KG1 (cell line): ENCODE measurements around the gene MBD6.

Experiments used
- DNase-seq: peaks from one replicate; lab custom pipeline; 2025; lab: John Stamatoyannopoulos, UW

Gene MBD6, protein sequence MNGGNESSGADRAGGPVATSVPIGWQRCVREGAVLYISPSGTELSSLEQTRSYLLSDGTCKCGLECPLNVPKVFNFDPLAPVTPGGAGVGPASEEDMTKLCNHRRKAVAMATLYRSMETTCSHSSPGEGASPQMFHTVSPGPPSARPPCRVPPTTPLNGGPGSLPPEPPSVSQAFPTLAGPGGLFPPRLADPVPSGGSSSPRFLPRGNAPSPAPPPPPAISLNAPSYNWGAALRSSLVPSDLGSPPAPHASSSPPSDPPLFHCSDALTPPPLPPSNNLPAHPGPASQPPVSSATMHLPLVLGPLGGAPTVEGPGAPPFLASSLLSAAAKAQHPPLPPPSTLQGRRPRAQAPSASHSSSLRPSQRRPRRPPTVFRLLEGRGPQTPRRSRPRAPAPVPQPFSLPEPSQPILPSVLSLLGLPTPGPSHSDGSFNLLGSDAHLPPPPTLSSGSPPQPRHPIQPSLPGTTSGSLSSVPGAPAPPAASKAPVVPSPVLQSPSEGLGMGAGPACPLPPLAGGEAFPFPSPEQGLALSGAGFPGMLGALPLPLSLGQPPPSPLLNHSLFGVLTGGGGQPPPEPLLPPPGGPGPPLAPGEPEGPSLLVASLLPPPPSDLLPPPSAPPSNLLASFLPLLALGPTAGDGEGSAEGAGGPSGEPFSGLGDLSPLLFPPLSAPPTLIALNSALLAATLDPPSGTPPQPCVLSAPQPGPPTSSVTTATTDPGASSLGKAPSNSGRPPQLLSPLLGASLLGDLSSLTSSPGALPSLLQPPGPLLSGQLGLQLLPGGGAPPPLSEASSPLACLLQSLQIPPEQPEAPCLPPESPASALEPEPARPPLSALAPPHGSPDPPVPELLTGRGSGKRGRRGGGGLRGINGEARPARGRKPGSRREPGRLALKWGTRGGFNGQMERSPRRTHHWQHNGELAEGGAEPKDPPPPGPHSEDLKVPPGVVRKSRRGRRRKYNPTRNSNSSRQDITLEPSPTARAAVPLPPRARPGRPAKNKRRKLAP

DNA sequence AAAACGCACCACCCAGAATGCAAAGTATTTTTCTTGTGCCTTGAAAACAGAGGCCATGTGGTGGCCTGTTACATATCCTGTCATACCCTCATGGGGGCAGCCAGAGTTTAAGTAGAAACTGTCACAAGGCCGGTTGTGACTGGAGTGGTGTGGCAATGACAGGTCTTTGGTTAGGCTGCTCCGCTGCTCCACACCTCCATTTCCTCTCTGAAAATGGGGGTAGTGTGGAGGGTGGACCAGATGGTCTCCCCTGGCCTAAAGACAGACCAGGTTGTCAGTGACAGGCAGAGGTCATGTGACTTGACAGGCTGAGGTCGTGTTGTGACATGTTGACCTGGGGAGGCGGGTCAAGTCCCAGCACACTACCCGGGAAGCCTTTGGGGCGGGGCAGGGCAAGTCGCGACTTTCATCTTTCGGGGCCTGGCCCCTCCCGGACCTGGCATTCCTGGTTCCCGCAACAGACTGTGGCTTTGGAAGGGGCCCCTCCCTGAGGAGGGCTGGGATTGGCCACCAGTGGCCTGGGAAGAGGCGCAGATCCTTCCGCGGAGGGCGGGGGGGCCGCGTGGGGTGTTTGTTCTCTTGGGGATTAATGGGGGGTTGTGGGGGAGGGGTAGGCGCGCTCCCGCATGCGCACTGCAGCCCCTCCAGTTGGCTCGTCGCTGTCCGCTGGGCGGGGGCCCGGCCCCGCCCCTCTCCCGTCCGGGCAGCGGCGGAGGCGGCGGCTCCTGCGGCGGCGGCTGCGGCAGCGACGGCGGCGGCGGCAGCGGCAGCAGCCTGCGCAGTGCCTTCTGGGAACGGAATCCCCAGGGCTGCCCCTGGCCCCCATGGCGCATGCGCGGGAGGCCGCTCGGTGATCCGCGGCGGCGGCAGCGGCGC, at the start of gene MBD6:
TSS of gene MBD6 (plus strand) at position 814 of the 876 bp plus-strand sequence. CDS start 1,480 bp downstream, outside the sequence.
- peak; percentile 33 for DNase-seq

DNA sequence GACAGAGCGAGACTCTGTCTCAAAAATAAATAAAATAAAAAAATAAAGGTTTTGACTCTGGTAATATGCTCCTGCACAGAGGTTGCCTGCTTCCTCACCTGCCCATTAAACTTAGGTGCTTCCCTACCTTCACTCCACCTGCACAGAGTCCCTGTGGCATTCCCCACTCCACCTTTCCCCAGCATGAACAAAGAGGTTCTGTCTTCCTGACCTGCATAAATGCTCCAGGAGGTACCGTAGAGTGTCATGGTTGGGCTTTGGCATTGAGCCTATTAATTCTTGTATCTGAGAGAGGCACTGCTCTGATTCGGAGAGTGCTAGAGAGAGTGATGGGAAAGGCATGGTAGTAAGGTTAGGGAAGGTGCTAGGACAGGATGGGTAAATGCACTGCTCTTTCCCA, 49.2 kb upstream of the MBD6 start:
- DNase-seq = no peak

DNA sequence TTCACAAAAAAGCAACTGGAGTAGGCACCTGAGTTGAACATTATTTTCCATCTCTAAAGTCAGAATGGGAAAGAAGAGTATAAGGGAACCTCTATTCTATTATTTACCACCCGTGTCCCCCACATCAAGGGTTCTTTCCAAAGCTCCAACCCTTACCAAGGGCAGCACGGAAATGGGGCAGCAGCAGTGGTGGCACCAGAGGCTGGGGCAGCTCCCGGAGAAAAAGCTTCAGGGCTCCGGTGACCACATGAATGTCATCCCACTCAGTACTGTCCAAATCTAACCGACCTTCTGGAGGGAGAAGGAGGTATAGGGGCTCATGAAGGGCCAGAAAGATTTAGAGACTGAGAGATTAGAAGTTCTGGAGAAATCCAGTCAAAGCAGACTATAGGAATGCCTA, 48.7 kb upstream of the MBD6 start:
- DNase-seq = no peak

DNA sequence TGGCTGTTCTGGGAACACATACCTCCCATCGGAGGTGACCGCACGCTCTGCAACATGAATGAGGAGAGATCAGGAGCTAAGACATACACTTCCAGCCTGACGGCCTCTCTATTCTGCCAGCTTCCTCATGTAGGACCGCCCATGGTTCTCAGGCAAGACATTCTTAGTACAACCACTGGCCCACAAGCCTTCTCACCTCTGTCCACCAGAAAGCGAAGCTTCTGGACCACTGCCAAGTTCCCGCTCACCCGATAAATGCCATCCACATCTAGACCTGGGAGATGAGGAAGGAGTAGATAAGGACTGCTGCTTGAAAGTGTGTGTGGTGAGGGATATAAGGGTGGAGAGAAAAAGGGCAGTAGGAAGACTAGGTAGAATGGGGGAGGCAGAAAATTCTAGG, 48.2 kb upstream of the MBD6 start:
- DNase-seq = no peak

DNA sequence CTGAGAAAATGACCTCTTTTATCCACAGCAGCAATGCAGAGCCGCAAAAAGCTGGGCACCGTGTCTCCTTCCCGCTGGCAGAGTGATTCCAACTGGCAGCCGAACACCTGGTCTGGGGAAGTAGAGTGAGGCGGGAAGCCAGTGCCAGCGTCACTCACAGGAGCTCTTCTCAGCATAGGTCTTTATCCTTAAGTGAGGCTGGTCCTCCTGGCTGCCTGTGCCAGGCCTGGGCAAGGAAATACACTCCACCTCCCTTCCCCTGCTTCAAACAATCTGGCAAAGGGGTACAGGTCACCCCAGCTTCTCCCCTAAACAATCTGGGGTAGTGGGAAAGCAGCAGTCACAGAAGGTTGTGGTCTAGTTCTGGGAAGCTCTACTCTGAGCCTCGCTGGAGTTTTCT, 47.8 kb upstream of the MBD6 start:
- DNase-seq = no peak

DNA sequence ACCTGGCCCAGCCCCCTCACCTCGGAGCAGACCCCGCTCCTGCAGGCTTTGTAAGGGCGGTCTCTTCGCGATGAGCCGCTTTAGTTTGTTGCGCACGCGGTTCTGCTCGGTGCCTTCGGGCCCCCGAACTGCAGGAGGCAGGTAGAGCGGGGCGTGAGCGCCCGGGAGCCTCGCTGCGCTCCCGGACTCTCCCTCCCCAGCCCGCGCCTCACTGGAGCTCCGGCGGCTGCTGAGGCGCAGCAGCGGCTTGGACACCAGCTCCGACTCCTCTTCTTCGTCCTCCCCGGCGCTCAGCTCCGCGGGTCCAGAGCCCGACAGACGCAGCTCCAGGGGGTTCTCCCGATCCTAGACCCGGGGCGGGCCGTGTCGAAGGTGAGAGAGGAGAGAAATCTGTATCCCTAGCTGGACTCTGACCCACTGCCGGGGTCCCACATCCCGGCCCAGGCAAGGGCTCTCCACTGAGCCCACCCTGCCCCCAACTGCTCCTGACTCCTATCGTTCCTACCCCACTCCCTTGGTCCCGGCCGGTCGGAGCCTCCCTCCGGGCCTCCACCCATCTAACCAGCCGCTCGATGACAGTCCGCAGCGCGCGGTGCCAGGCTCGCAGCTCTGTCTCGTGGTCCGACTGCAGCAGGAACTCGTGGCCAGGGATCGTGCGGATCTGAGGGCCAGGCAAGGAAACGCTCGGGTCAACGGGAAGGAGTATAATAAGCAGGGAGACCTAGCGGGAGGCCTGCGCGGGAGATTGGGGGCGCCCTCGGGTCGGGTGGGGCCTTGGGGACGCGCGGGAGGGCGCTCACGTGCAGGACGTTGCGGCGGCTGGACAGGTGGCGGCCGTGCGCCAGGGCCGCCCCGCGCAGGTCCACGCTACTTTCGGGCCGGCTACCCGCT, 47.1 kb upstream of the MBD6 start:
- DNase-seq = no peak

DNA sequence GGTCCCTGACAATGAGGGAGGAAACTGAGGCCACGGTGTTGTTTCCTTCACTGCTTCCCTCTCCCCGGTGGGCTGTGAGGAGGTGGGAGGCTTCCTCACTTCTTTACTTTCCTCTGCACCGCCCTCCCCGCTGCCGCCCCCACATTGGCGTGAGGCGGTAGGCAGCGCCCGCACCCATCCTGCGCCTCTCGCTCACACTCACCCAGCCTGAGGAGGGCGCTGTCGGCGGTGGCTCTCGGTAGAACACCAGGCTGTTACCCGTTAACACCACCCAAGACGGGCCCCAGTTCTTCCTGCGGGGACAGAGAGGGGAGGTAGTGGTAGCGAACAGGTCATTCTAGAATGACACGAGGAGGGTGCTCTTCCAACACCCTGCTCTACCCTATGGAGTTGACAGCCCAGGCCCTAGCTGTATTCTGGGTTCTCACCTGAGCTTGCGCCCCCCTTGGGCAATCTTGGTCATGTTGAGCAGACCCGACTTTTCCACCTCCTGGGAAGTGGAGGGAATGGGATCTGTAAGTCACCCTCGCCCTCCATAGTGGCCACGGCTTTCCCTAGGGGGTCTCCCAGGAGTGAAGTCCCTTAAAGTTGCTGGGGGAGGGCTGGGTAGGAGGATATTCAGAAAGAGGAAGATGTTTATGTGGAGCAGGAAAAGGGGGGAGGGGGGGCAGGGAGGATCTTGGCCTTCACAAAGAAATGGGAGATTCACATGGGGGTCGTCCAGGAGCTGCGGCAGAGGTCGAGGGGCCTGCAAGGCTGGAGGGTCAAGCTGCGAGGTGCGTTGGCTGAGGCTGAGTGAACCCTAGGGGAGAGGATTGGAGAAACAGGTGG, 46.2 kb upstream of the MBD6 start:
- DNase-seq = peak; percentile 51

DNA sequence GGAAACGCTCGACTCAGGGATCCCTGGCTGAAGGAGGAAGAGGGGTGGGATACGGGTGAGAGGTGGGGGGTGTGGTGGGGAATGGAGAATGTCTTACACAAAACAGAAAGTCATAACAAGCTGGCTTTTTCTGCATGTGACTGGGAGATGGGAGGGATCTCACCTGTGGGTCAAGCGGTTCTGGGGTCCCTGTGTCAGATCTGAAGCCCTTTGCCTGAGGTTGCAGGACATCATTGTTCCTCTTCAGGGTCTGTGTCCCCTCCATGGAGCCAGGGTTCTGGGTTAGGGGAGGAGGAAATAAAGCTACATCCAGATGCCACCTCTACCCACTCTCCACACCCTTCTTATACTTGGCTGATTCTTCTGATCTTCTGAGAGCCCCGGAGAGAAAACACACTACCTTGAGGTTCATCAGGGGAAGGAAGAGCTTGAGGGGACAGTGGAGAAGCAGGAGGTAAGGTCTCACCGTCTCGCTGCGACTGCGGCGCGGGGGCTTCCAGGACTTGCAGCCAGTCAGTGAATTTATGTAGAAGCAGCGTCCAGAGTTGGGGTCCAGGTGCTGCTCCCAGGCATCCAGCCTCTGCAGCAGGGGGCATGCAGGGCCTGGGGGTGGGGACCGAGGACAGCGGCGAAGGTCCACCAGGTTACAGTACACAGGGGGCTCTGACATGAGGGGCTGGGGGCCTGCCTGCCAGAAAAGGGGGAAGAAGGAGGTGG, 45.5 kb upstream of the MBD6 start:
- no peak for DNase-seq

DNA sequence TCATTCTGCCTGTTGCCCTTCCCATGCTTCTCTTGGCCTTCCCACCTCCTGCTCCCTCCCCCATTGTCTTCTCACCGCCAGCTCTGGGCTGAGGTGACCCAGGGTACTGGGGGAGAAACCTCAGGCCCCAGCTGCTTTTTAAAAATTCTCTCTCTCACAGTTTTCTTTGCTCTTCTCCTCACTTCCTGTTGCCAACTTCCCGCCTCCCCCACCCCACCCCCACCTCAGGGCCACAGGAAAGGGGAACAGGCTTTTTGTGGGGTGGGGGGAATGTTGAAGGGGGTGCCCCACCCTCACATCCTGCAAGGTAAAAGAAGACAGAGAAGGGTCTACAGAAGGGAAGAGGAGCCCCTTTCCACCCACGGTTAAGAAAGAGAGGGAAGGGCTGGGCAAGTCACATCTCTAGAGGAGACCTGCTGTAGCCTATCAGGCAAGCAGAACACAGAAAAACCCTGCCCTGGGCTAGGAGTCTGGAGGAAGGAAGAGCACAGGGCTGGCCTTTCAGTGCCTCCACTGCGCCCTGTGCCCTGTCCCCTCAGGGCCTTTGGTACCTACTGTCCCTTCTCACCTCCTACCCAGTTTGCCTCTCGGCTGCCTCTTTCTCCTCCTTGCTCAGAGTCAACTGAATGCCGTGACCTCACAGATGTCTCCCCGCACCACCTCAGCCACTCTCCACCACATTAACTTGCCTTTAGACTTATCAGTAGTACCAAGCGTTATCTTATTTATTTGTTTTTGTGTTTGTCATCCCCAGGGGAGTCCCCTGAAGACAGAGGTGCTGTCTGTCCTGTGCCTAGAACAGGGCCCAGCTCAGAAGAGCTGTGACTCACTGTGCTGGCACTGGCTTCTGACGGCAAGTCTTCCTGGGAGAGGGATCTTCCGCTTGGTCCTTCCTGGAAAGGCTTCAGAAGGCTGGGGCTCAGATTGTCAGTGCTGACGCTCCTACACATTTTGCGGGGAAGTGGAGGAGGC, 44.6 kb upstream of the MBD6 start:
- DNase-seq = no peak

DNA sequence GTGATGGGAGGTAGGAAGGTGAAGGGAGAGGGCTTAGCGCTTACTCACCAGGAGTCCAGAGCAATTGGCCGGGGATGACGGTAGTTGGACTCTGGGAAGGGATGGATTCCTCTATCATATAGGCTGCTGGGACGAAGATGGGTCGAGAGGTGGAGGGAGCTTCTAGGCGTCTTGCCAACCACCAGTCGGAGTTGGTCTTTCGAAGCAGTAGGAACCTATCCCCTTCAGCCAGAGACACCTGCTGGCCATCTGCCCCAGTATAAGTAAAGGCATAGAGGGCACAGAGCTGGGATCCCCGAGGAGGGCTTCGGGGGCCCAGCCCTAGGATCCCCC, 43.6 kb upstream of the MBD6 start:
- no peak for DNase-seq

DNA sequence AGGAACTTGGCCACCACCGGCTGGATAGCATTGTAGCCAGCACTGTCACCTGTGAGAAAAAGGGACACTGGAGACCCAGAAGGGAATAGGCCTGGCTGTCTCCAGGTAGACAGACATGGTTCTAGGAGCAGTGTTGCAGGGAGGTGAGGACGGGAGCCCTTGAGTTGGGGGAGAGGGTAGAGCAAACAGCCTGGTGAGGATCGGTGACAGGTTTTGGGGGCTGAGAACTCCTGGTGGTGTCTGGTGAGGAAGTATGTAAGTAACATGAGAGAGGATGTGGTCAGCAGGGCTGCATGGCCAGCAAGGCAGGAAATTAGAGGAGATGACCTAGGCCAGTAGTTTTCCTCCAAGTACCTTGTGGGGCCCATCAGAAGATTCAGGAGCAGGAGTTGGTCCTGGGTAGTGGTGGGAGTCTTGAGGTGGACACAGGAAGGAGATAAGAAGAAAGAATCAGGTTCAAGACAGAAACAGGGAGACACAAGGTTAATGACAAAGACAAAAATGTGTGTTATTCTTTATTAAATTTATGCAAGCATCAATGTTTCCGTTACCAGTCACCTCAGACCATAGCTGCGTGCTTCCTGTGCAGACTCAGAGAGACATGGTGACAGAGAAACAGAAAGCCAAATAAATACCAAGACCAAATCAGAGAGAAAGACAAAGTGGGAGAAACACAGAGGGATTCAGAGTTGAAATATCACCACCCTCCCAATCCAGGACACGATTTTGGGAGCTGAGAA, 43.1 kb upstream of the MBD6 start, which contains the start of gene ARHGAP9:
TSS of gene ARHGAP9 (minus strand) at position 491 of the 740 bp plus-strand sequence. CDS start at position 31, 460 bp downstream.
- no peak for DNase-seq

DNA sequence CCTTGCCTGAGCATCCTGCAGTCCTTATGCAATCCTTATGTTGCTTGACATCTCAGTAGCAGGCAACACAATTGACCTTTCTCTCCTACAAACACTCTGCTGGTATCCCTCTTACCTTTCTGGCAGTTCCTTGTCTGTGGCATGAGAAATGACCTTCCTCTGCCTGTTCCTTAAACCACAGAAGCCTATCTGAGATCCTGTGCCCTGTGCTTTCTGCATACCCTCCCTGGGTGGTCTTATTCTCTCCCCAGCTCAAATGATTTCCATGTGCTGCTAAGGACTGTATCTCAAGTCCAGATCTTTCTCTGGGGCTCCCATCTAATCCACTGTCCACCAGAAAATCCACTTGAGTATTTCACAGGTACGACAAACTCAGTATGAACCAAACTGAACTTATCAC, 41.0 kb upstream of the MBD6 start:
- no peak for DNase-seq

DNA sequence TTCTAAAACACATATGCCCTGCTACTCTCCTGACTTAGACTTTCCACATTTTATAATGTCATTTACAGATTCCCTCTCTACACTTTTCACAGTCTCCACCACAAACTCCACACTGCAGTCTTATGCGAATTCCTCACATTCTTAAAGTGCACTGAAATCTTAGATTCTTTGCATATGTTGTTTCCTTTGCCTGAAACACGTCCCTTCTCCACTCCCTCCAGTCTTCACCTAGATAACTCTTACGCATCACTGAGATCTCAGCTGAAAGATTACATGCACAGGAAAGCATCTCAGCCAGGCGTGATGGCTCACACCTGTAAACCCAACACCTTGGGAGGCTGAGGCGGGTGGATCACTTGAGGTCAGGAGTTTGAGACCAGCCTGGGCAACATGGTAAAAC, 39.2 kb upstream of the MBD6 start:
- DNase-seq = no peak

DNA sequence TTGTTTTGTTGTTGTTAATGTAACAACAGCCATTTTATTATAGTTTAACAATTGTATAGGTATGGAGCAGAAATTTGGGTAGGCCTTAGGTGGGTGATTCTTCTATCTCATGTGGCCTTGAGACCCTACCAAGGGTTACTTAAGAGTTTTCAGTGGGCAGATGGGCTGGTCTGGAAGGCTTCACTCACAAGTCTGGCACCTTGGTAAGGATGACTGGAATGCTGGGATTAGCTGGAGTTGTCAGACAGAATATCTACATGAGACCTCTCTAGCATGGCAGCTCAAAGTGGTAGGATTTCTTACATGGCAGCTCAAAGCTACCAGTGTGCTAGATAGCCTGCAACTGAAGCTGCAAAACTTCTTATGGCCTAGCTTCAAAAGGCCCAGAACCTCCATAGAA, 36.9 kb upstream of the MBD6 start:
- DNase-seq = no peak

DNA sequence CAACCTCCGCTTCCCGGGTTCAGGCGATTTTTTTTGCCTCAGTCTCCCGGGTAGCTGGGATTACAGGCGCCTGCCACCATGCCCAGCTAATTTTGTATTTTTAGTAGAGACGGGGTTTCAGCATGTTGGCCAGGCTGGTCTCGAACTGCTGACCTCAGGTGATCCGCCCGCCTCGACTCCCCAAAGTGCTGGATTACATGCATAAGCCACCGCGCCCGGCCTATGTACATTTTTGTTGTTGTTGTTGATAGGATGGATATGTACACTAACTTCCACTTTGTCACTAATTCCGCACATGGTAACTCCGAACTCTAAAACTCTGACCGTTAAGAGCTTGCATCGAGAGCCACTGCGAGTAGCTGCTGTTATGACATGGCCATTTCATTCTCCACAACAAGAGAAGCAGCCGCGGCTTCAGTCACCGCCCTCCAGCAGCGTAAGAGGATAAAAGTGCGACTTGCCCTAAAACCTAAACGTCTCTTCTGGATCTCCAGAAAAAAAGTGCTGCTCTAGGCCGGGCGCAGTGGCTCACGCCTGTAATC, 35.5 kb upstream of the MBD6 start:
- no peak for DNase-seq

DNA sequence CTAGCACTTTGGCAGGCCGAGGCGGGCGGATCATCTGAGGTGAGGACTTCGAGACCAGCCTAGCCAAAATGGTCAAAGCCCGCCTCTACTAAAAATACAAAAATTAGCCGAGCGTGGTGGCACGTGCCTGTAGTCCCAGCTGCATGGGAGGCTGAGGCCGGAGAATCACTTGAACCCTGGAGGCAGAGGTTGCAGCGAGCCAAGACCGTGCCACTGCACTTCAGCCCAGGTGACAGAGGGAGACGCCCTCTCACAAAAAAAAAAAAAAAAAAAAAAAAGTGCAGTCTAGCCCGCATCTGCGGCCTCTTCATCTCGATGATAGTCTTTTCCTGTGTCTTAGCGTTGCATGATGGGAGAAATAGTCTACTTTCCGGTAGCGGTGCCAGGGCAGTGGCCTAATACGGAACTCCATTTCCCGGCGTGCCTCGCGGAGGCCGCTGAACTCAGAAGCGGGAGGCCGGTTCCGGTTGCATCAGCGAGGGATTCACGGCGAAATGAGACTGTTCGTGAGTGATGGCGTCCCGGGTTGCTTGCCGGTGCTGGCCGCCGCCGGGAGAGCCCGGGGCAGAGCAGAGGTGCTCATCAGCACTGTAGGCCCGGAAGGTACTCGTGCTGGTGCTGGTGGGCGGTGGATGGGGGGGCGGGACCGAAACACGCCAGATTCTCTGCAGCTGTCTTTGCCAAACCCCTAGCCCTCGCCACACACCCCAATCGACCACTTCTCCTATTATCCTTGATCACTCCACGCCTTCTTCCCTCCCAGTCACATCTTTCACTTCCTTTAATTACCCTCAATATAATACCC, 34.8 kb upstream of the MBD6 start, which contains the start of gene MARS1:
TSS of gene MARS1 (plus strand) at position 472 of the 805 bp plus-strand sequence. CDS start at position 495, 23 bp downstream.
- DNase-seq = peak; percentile 70
